Activated CD4-positive, alpha-beta T cell treated with anti-CD3 and anti-CD28 coated beads, Interleukin-2, amount 50 U/mL, for 4 hours (primary cell): ENCODE data around the gene PPP1R13L.
A peak's percentile ranks its signal among the peaks of the same experiment; 100 is the strongest.
"Not testable (repeated sequence)": the region's sequence is repeated elsewhere in the genome, so short reads cannot be mapped to it uniquely, and the experiment has no call there.

ENCODE experiments used
- DNase-seq, 2 experiments: peaks; one replicate each; pipeline ENCODE4 v3.0.0-alpha.2; 2020

PPP1R13L gene

GRCh38 chr19:45404557-45405434, at the start of gene PPP1R13L:
Gene PPP1R13L (minus strand): TSS chr19:45405069. CDS start chr19:45398318, 6,751 bp downstream.
- peak; percentile 39 to 41 for DNase-seq

- DNase-seq: no peak
These were observed 47.0 kb upstream of the PPP1R13L start for GRCh38 chr19:45451850-45452387.

GRCh38 chr19:45451131-45451849, 46.4 kb upstream of the PPP1R13L start:
- DNase-seq: no peak

- no peak for DNase-seq
These were observed 45.1 kb upstream of the PPP1R13L start for GRCh38 chr19:45450012-45450333.

GRCh38 chr19:45448887-45449299, 44.0 kb upstream of the PPP1R13L start:
- no peak for DNase-seq

- DNase-seq: no peak
These were observed 43.5 kb upstream of the PPP1R13L start for GRCh38 chr19:45448425-45448756.

GRCh38 chr19:45446944-45447343, 42.1 kb upstream of the PPP1R13L start:
- no peak for DNase-seq

- DNase-seq: no peak
These were observed 41.4 kb upstream of the PPP1R13L start for GRCh38 chr19:45446295-45446694.

GRCh38 chr19:45445139-45445538, 40.3 kb upstream of the PPP1R13L start:
- no peak for DNase-seq

- DNase-seq: peak; percentile 56 to 57
These were observed 39.6 kb upstream of the PPP1R13L start for GRCh38 chr19:45444318-45445041.

- no peak for DNase-seq
These were observed 38.8 kb upstream of the PPP1R13L start for GRCh38 chr19:45443462-45444317.

- DNase-seq: no peak
These were observed 38.1 kb upstream of the PPP1R13L start for GRCh38 chr19:45442778-45443461.

- no peak for DNase-seq
These were observed 37.5 kb upstream of the PPP1R13L start for GRCh38 chr19:45442408-45442777.

- no peak for DNase-seq
These were observed 36.2 kb upstream of the PPP1R13L start for GRCh38 chr19:45440873-45441654.

GRCh38 chr19:45440259-45440638, 35.4 kb upstream of the PPP1R13L start:
- DNase-seq: no peak

GRCh38 chr19:45439569-45440258, 34.8 kb upstream of the PPP1R13L start:
- peak; percentile 72 to 76 for DNase-seq

GRCh38 chr19:45439190-45439568, 34.3 kb upstream of the PPP1R13L start:
- no peak for DNase-seq

- no peak for DNase-seq
These were observed 32.5 kb upstream of the PPP1R13L start for GRCh38 chr19:45437328-45437727.

- not testable (repeated sequence) for DNase-seq
These were observed 27.7 kb upstream of the PPP1R13L start for GRCh38 chr19:45432543-45432942.

- not testable (repeated sequence) for DNase-seq
These were observed 26.1 kb upstream of the PPP1R13L start for GRCh38 chr19:45431008-45431407.
